Sigmoid colon (tissue), 4 donors: ENCODE results near the gene GLIPR2.

Source experiments
- CTCF ChIP-seq, 4 experiments: fragments of 450-650 bp in 3 of 4; fragments of 200-600 bp in 1 of 4; IDR thresholded peaks; one replicate each; pipeline ENCODE4 v1.5.1; 2016 to 2019; ENCODE audit warnings: antibody characterized with exemption in 4 of 4, mild to moderate bottlenecking in 3 of 4, moderate library complexity in 2 of 4
- EP300 ChIP-seq, 4 donors: sonication (generic); formaldehyde crosslinking; IDR thresholded peaks; one replicate each; pipeline ENCODE4 v1.6.1; 2017; ENCODE audit warnings: antibody characterized with exemption in 4 of 4
- POLR2A ChIP-seq, 2 donors: fragments of 450-650 bp; IDR thresholded peaks; one replicate each; pipeline ENCODE4 v1.6.1; 2016; ENCODE audit warnings: antibody characterized with exemption in 2 of 2, mild to moderate bottlenecking in 2 of 2, moderate library complexity in 2 of 2
- POLR2AphosphoS5 ChIP-seq, 4 donors: sonication (generic); formaldehyde crosslinking; IDR thresholded peaks; one replicate each; pipeline ENCODE4 v1.6.1; 2017; ENCODE audit warnings: antibody characterized with exemption in 4 of 4

- no peak for TF ChIP-seq CTCF (IDR thresholded peaks at IDR 0.05)
- TF ChIP-seq EP300 (IDR thresholded peaks at IDR 0.05) = no peak
- no peak for TF ChIP-seq POLR2AphosphoS5 (IDR thresholded peaks at IDR 0.05)
- TF ChIP-seq POLR2A (IDR thresholded peaks at IDR 0.05) = no peak
Measured at GRCh38 chr9:36204906-36205547, 68.5 kb downstream of the GLIPR2 start.
